ENCODE results near the gene TCP10L.

TCP10L gene

DNA sequence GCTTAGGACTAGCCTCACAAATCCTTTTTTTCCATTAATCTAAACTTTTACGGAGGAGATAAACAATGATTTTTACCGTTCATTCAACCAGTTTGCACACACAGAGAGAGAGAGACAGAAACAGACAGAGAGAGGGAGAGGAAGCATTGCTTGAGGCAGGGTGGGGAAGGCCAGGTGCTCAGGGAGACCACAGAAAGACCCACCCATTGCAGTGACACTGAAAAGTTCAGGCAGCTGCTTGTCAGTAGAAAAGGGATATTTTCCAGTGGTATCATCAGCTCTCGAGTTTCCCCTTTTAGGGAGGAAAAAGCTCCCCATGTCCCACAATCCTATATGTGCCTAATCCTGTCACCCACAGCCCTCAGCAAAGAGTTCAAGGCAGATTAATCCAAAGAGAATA is 27.2 kb downstream of the TCP10L start:
- TF ChIP-seq EZH2phosphoT487 (IDR thresholded peaks at IDR 0.05; ENCODE audit: low read length) (no peak), EZH2 (optimal IDR thresholded peaks at IDR 0.05; ENCODE audit: low read depth, low read length) (no peak)
- TF ChIP-seq, protein P1, sequence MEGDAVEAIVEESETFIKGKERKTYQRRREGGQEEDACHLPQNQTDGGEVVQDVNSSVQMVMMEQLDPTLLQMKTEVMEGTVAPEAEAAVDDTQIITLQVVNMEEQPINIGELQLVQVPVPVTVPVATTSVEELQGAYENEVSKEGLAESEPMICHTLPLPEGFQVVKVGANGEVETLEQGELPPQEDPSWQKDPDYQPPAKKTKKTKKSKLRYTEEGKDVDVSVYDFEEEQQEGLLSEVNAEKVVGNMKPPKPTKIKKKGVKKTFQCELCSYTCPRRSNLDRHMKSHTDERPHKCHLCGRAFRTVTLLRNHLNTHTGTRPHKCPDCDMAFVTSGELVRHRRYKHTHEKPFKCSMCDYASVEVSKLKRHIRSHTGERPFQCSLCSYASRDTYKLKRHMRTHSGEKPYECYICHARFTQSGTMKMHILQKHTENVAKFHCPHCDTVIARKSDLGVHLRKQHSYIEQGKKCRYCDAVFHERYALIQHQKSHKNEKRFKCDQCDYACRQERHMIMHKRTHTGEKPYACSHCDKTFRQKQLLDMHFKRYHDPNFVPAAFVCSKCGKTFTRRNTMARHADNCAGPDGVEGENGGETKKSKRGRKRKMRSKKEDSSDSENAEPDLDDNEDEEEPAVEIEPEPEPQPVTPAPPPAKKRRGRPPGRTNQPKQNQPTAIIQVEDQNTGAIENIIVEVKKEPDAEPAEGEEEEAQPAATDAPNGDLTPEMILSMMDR (IDR thresholded peaks at IDR 0.05; ENCODE audit: low read length): no peak
- Histone ChIP-seq H3K36me3 (replicated peaks; ENCODE audit: insufficient read depth, low read length) (no peaks in the 10 kb centered on the region), H3K4me3 (ENCODE audit: low read length) (no peak overlapping the region), H2AFZ (ENCODE audit: low read length) (no peak overlapping the region), H3K9me2 (replicated peaks; ENCODE audit: insufficient read depth, low read length) (no peaks in the 10 kb centered on the region), H3K27me3 (replicated peaks; ENCODE audit: insufficient read depth, low read length) (no peaks in the 10 kb centered on the region), H3K4me1 (ENCODE audit: low read length) (no peaks in the 10 kb centered on the region), H4K20me1 (ENCODE audit: insufficient read depth, low read length) (no peaks in the 10 kb centered on the region), H3F3A (ENCODE audit: insufficient read depth, low read length) (no peaks in the 10 kb centered on the region), H3K9me3 (replicated peaks; ENCODE audit: insufficient read depth, low read length) (no peaks in the 10 kb centered on the region), H3K79me2 (ENCODE audit: low read length) (no peaks in the 10 kb centered on the region), H3K9ac (ENCODE audit: low read length) (no peak overlapping the region), H3K4me2 (ENCODE audit: low read depth, low read length) (no peak overlapping the region), H3K27ac (ENCODE audit: low read length) (no peak overlapping the region)
- DNase-seq: no peak

GRCh38 chr21:32554832-32555638 is 30.3 kb downstream of the TCP10L start:
- Histone ChIP-seq H3K36me3 (replicated peaks; ENCODE audit: insufficient read depth, low read length) (no peaks in the 10 kb centered on the region), H3K9ac (ENCODE audit: low read length) (no peak overlapping the region), H3K27ac (ENCODE audit: low read length) (no peak overlapping the region), H3K27me3 (replicated peaks; ENCODE audit: insufficient read depth, low read length) (no peaks in the 10 kb centered on the region), H3K9me3 (replicated peaks; ENCODE audit: insufficient read depth, low read length) (no peaks in the 10 kb centered on the region), H3K9me2 (replicated peaks; ENCODE audit: insufficient read depth, low read length) (no peaks in the 10 kb centered on the region), H2AFZ (ENCODE audit: low read length) (no peak overlapping the region), H3K4me1 (ENCODE audit: low read length) (no peaks in the 10 kb centered on the region), H3K79me2 (ENCODE audit: low read length) (no peaks in the 10 kb centered on the region), H3F3A (ENCODE audit: insufficient read depth, low read length) (no peaks in the 10 kb centered on the region), H3K4me3 (ENCODE audit: low read length) (no peak overlapping the region), H3K4me2 (ENCODE audit: low read depth, low read length) (no peak overlapping the region), H4K20me1 (ENCODE audit: insufficient read depth, low read length) (no peaks in the 10 kb centered on the region)
- TF ChIP-seq EZH2 (optimal IDR thresholded peaks at IDR 0.05; ENCODE audit: low read depth, low read length) (no peak), EZH2phosphoT487 (IDR thresholded peaks at IDR 0.05; ENCODE audit: low read length) (no peak)
- TF ChIP-seq, protein P1 (IDR thresholded peaks at IDR 0.05; ENCODE audit: low read length): no peak
- DNase-seq: peak; percentile 4

- DNase-seq: peak; percentile 1
- H3K9ac ChIP-seq (ENCODE audit: low read length): no peak overlapping the region
- no peaks in the 10 kb centered on the region for H3K9me3 ChIP-seq (replicated peaks; ENCODE audit: insufficient read depth, low read length)
- no peaks in the 10 kb centered on the region for H3K79me2 ChIP-seq (ENCODE audit: low read length)
- H2AFZ ChIP-seq (ENCODE audit: low read length): no peak overlapping the region
- H3K4me1 ChIP-seq (ENCODE audit: low read length): no peaks in the 10 kb centered on the region
- H3K4me2 ChIP-seq (ENCODE audit: low read depth, low read length): no peak overlapping the region
- no peaks in the 10 kb centered on the region for H3K9me2 ChIP-seq (replicated peaks; ENCODE audit: insufficient read depth, low read length)
- H3K36me3 ChIP-seq (replicated peaks; ENCODE audit: insufficient read depth, low read length): no peaks in the 10 kb centered on the region
- H3K27me3 ChIP-seq (replicated peaks; ENCODE audit: insufficient read depth, low read length): no peaks in the 10 kb centered on the region
- H3F3A ChIP-seq (ENCODE audit: insufficient read depth, low read length): no peaks in the 10 kb centered on the region
- no peak overlapping the region for H3K4me3 ChIP-seq (ENCODE audit: low read length)
- no peak for TF ChIP-seq EZH2 (optimal IDR thresholded peaks at IDR 0.05; ENCODE audit: low read depth, low read length)
- TF ChIP-seq, protein P1 (IDR thresholded peaks at IDR 0.05; ENCODE audit: low read length): no peak
- TF ChIP-seq EZH2phosphoT487 (IDR thresholded peaks at IDR 0.05; ENCODE audit: low read length): no peak
- no peak overlapping the region for H3K27ac ChIP-seq (ENCODE audit: low read length)
- H4K20me1 ChIP-seq (ENCODE audit: insufficient read depth, low read length): no peaks in the 10 kb centered on the region
These were observed 35.4 kb downstream of the TCP10L start for GRCh38 chr21:32549886-32550285.

Data from MM.1S (cell line).